ENCODE measurements around the gene MEIS1.

Gene MEIS1

DNA sequence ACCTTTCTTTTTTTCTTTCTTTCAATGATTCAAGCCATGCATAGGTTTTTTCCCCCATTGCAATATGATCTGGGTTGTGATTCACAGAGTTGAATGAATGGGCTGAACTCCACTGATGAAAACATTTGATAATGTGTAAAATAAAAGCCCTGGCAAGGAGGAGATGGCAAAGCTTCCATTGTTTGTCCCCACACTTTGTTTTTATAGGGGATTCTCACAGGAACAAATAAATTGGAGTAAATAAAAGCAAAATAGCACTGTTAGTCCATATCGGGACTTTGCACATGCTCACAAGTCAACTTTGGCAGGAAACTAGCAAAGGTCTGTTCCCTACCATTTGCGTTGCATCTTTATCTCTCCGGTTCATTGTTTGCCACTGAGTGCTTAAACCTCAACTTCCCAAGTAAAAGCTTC is 55.7 kb downstream of the MEIS1 start:
- Mint-ChIP-seq H3K4me1 (ENCODE audit: low read depth) (no peaks in the 10 kb centered on the region), H3K27me3 (ENCODE audit: low read depth) (no peaks in the 10 kb centered on the region), H3K4me3 (no peak overlapping the region), H3K27ac (no peak overlapping the region), H3K36me3 (ENCODE audit: low read depth) (no peaks in the 10 kb centered on the region), H3K9me3 (no peaks in the 10 kb centered on the region)

DNA sequence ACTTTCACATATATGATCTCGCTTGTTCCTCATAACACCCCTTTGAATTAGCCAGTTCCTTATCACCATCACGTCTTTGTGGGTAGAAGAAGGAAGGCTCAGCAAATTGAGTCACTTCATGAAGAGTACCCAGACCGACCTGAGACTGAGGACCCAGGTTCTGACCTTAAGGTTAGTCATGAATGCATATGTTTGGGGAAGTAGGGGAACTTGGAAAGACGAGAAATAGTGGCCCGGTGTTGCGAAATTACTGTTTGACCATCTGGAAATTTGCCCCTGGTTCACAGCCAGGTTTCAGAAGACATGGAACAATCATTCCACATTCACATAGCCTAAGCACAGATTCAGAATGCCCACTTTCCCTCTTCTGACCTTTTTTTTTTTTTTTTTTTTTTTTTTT is 59.8 kb downstream of the MEIS1 start:
- Mint-ChIP-seq H3K27me3 (ENCODE audit: low read depth) (no peaks in the 10 kb centered on the region), H3K4me3 (no peak overlapping the region), H3K27ac (no peak overlapping the region), H3K36me3 (ENCODE audit: low read depth) (no peaks in the 10 kb centered on the region), H3K9me3 (no peaks in the 10 kb centered on the region), H3K4me1 (ENCODE audit: low read depth) (no peaks in the 10 kb centered on the region)

DNA sequence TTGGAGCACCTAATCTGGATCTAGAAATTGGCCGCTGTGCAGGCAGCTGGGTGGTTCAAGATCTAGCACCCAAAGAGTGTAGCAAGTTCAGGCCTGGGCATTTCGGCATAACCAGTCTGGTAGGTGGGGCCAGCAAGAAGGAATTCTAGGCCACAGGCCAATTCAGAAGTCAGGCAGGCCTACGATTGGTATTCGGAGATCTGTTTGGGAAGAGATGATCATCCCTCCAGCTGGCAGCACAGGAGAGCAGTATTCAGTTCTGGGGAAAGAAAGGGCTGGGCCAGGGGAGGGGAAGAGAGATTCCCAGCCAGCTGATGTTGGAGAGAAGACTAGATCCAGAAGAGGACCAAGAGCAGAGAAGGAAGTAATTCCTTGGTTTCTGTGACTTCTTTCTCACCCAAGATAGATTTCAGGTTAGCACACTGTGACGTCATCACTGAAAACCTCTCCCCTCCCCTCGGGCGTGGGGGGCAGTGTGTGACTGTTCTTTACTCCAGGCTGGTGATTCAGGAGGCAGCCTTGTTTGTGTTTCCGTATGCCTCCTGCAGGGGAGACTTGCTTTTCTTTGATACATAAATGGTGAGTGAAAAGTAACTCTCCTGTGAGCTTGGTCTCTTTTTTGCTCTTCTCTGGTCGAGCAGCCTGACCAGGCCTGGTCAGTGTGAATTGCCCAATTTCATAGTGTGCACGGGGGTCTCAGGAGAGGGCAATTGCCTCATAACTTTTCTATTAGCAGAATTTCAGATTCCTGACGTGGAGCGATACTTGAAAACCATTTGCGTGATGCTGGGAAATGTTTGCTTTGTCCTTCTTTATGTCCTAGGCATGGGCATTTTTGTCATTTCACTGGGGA is 61.1 kb downstream of the MEIS1 start:
- Mint-ChIP-seq H3K4me1 (ENCODE audit: low read depth) (no peaks in the 10 kb centered on the region), H3K27ac (no peak overlapping the region), H3K36me3 (ENCODE audit: low read depth) (no peaks in the 10 kb centered on the region), H3K4me3 (no peak overlapping the region), H3K27me3 (ENCODE audit: low read depth) (no peaks in the 10 kb centered on the region), H3K9me3 (no peaks in the 10 kb centered on the region)

DNA sequence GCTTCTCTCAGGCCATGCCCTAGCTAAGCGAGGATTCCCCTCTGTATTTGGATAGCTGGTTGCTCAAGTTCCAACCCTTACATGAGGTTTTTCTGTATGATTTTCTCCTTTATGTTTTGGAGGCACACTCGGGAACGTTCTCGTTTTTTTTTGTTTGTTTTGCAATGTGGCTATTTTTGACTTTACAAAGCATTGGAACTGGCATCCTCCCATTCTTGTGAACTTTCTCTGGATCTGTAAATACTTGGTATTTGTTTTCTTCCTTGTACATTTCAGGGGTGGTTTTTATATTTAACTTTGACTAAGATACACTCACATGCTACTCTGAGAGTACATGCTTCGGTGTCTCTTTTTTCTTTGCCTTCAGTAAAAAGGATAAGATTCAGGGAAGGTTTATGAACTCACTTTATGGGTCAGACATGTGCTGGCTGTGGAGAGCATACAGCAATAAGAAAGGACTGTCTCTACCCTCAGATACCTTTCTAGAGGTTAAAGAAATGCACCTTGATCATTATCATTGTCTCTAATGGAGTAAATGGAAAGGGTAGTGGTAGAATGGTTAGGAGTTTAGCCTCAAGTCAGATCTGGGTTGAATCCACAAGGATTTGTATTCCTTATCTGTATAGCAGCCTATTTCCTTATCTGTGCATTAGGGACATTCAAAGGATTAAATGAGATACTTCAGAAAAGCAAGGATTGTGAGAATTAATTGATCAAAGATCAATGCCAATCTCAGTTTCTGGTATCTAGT is 61.9 kb downstream of the MEIS1 start:
- Mint-ChIP-seq H3K4me1 (ENCODE audit: low read depth) (no peaks in the 10 kb centered on the region), H3K36me3 (ENCODE audit: low read depth) (no peaks in the 10 kb centered on the region), H3K27ac (no peak overlapping the region), H3K9me3 (no peaks in the 10 kb centered on the region), H3K4me3 (no peak overlapping the region), H3K27me3 (ENCODE audit: low read depth) (no peaks in the 10 kb centered on the region)

DNA sequence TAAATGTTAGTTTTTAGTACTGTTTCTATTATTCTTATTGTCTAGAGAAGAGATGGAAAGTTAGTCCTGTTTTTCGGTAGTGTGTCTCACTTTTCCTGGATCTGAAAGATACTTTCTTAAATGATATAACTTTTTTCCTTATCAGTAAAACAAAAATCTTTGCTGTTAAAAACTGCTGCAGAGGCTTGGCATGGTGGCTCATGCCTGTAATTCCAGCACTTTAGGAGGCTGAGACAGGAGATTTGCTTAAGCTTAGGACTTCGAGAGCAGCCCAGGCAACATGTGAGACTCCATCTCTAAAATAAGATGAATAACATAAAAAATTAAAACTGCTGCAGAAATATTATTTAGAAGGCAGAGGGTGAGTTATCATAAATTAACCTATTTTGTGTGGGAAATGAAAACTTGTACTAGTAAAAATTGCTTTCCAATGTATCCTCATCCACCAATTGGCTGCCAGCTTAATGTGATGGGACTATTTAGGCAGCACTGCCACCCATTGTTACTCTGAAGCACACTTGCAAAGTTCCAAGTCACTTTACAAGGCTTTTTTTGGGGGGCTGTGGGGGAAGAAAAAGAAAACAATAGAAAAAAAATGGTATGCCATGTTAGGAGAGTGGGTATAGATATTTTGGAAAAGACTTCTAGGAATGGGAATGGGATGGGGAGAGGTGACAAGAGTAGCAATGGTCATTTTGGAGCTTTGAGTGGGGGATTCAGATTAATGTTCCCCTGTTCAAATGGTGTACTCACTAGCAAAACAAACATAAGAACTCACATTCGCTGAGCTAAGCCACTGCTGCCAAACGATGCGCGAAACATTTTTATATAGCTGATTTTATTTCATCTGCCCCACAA is 62.7 kb downstream of the MEIS1 start:
- Mint-ChIP-seq H3K27ac (no peak overlapping the region), H3K9me3 (no peaks in the 10 kb centered on the region)

DNA sequence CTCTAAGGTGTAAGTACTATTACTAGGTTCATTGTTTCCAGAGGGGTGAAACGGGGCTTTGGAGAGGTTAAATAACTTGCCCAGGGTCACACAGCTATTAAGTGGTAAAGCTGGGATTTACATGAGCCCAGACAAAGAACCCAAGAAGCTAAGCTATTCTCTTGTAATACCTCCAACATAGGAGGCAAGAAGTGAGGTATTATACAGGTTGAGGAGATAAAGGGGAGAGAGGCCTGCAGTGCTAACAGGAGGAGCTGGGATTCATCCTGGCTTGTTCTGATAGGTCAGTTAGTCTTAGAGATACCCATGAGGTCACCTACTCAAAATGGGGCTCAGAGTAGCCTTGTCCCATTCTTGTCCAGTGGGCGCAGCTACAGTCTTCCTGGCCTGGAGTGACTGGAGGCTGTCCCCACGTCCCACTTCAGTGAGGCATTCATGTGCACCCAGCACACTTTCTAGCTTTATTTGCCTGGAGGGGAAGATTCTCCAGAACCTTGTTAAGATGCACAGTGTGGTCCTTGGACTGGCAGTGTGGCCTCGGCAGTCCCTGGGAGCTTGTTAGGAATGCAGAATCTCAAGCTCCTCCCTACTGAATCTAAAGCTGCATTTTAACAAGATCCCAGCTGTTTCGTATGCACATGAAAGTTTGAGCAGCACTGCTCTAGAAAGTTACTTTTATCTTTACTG is 63.5 kb downstream of the MEIS1 start:
- H3K4me3 Mint-ChIP-seq = no peak overlapping the region
- H3K4me1 Mint-ChIP-seq (ENCODE audit: low read depth) = no peaks in the 10 kb centered on the region
- H3K27ac Mint-ChIP-seq = no peak overlapping the region
- no peaks in the 10 kb centered on the region for H3K27me3 Mint-ChIP-seq (ENCODE audit: low read depth)
- no peaks in the 10 kb centered on the region for H3K9me3 Mint-ChIP-seq
- H3K36me3 Mint-ChIP-seq (ENCODE audit: low read depth) = no peaks in the 10 kb centered on the region

More for the DNA sequence above, 62.7 kb downstream of the MEIS1 start:
- H3K4me3 Mint-ChIP-seq = no peak overlapping the region
- no peaks in the 10 kb centered on the region for H3K4me1 Mint-ChIP-seq (ENCODE audit: low read depth)
- H3K27me3 Mint-ChIP-seq (ENCODE audit: low read depth) = no peaks in the 10 kb centered on the region
- no peaks in the 10 kb centered on the region for H3K36me3 Mint-ChIP-seq (ENCODE audit: low read depth)

DNA sequence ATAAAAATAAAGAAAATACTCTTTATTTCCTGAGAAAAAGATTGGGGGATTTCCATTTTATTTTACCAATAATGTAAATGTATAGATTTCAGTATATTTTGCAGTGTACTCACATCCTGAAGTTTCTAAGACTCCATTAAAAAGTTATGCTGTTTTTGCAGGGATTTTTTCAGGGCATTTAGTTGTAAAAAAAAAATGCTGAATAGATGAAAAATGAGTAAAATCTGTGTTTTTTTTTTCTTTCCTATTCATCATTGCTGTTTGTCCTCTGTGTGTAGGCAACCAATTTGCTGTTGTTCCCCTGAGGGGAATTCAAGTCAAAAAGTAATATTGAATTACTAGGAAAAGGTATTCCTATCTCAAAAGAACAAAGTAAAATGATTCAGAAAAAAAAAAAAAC is 66.3 kb downstream of the MEIS1 start:
- no peaks in the 10 kb centered on the region for H3K27me3 Mint-ChIP-seq (ENCODE audit: low read depth)
- no peak overlapping the region for H3K27ac Mint-ChIP-seq
- no peak overlapping the region for H3K4me3 Mint-ChIP-seq
- H3K4me1 Mint-ChIP-seq (ENCODE audit: low read depth) = no peaks in the 10 kb centered on the region
- H3K36me3 Mint-ChIP-seq (ENCODE audit: low read depth) = no peaks in the 10 kb centered on the region
- H3K9me3 Mint-ChIP-seq = no peaks in the 10 kb centered on the region

DNA sequence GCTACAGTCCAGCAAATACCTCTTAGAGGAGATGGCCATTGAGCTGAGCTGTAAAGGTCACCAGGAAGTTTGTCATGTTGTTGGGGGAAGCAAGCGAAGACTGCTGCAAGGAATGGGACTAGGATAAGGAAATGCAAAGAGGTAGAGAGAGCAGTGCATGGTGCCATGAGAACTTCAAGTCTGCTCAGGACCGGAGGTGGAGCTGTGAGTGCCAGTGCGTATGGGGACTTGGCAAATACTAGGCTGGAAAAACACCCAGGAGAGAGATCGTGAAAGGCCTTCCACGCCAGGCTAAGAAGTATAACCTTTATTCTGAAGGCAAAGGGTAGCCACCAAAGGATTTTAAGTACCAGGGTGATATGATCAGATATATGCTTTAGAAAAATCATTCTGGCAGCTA is 71.3 kb downstream of the MEIS1 start:
- H3K36me3 Mint-ChIP-seq (ENCODE audit: low read depth) = no peaks in the 10 kb centered on the region
- H3K9me3 Mint-ChIP-seq = no peaks in the 10 kb centered on the region
- no peak overlapping the region for H3K27ac Mint-ChIP-seq
- peaks cover 3% of the 10 kb centered on the region for H3K27me3 Mint-ChIP-seq (ENCODE audit: low read depth)
- no peak overlapping the region for H3K4me3 Mint-ChIP-seq
- H3K4me1 Mint-ChIP-seq (ENCODE audit: low read depth) = no peaks in the 10 kb centered on the region

DNA sequence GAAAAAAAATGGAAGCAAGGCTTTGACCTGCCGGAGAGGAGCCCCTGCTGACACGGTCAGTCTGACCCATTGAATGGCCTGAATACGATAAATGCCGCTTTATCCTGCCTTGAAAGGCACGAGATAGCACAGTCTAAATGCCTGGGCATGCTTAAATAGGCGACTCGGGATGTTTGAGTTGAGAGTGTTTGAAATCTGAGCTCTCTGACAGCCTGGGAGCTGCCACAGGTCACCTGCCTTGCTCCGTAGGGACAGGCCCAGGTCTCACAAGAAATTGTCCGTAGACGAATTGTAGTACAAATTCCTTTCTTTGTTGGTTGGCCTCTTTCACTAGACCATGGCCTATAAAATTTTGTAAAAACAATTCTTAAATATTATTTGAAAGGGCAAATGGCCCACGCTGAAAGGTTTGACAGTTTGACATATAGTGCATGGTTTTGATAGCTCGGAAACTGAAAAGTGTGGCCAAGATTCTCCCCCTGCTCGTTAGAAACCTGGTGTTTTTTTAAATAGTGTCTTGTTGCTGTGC is 72.8 kb downstream of the MEIS1 start:
- no peaks in the 10 kb centered on the region for H3K9me3 Mint-ChIP-seq
- no peak overlapping the region for H3K4me3 Mint-ChIP-seq
- no peaks in the 10 kb centered on the region for H3K36me3 Mint-ChIP-seq (ENCODE audit: low read depth)
- H3K27me3 Mint-ChIP-seq (ENCODE audit: low read depth) = peaks cover 3% of the 10 kb centered on the region
- H3K4me1 Mint-ChIP-seq (ENCODE audit: low read depth) = no peaks in the 10 kb centered on the region
- no peak overlapping the region for H3K27ac Mint-ChIP-seq

DNA sequence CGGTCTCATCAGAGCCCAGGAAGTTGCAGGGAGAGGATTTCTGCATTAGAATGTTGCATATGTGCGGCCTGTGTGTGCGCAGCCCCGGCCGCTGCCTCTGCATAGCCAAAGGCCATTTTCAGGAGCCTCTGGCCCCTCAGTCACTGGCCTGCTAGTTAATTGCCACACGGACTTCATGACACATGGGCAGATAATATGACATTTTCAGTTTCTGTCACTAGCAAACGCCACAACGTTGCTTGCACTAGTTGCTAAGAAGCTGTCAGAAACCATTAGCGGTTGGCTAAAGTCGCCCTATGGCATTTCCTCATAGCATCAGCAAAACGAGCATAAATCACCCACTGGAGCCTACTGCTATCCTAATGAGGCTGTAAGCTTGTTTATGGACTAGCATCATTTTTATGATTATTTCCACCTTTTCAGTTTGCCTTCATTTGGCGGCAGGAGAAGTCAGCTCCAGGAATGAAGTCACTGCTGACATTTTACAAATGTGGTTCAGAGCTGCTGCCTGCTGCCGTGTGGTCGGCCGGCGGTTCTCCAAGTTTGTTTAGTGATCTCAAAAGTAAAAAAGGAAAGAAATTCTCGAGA is 73.7 kb downstream of the MEIS1 start:
- no peaks in the 10 kb centered on the region for H3K4me1 Mint-ChIP-seq (ENCODE audit: low read depth)
- no peak overlapping the region for H3K4me3 Mint-ChIP-seq
- no peaks in the 10 kb centered on the region for H3K9me3 Mint-ChIP-seq
- no peak overlapping the region for H3K27ac Mint-ChIP-seq
- peaks cover 3% of the 10 kb centered on the region for H3K27me3 Mint-ChIP-seq (ENCODE audit: low read depth)
- no peaks in the 10 kb centered on the region for H3K36me3 Mint-ChIP-seq (ENCODE audit: low read depth)

DNA sequence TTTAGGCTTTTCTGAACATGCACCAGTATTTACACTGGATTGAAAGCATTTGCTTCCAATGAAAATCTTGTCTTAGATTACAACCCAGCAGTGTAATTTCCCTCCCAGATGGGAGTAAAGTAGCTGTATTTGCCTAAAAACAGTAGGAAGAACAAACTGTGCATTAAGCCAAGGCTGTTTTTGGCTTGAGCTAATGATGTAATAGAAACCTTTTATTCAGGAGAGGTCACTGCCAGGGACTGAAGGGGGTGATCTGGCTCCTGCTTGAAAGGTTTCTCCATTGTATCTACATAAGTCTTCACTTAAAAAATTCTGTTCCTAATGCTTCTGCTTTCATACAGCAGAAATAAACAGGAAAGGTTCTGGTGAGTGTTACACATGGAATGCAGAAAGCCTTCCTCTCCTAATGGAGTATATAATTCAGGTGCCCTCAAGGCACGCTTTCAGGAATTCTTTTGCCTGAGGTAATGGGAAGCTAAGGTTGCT is 74.4 kb downstream of the MEIS1 start:
- Mint-ChIP-seq H3K27ac (no peak overlapping the region), H3K9me3 (no peaks in the 10 kb centered on the region), H3K27me3 (ENCODE audit: low read depth) (peaks cover 3% of the 10 kb centered on the region), H3K4me1 (ENCODE audit: low read depth) (no peaks in the 10 kb centered on the region), H3K36me3 (ENCODE audit: low read depth) (no peaks in the 10 kb centered on the region), H3K4me3 (no peak overlapping the region)

DNA sequence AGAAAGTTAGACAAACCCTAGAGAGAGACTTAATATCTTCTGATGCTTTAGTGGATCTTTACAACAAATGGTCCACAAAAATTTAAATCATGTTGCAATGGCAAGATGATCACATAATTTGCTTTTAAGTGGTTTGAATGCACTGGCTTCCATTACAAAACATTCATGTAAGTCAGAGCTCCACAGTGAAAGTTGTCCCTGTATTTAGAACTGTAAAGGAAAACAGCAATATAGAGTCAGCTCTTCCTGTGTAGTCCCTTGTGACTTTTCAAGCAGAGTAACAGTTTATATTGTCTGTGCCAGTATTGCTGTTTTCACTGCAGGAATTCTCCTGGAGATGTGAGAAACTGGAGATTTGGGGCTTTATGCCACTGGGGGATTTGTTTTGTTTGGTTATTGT is 77.7 kb downstream of the MEIS1 start:
- Mint-ChIP-seq H3K4me1 (ENCODE audit: low read depth) (no peaks in the 10 kb centered on the region), H3K27me3 (ENCODE audit: low read depth) (peaks cover 3% of the 10 kb centered on the region), H3K9me3 (no peaks in the 10 kb centered on the region)

DNA sequence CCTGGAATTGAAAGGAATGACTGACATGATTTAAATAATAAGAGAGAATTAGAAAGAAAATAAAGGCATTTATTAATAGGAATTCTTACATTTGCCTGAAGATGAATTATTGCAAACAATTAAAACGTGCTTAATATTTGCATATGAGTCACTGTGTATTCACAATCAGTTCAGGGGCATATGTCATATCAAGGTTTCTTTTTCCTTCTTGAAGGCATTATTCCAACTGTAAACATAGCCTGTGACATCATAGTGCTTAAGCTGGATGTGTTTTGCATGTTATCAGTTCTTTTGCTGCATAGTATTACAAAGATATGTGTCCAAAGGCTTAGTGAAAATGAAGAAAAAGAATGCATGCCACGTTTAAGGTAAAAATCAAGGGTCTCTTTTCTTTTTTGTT is 80.8 kb downstream of the MEIS1 start:
- Mint-ChIP-seq H3K4me1 (ENCODE audit: low read depth) (no peaks in the 10 kb centered on the region), H3K36me3 (ENCODE audit: low read depth) (no peaks in the 10 kb centered on the region), H3K27me3 (ENCODE audit: low read depth) (no peaks in the 10 kb centered on the region), H3K27ac (no peak overlapping the region), H3K4me3 (no peak overlapping the region), H3K9me3 (no peaks in the 10 kb centered on the region)

More for the DNA sequence above, 77.7 kb downstream of the MEIS1 start:
- no peak overlapping the region for H3K4me3 Mint-ChIP-seq
- no peaks in the 10 kb centered on the region for H3K36me3 Mint-ChIP-seq (ENCODE audit: low read depth)
- no peak overlapping the region for H3K27ac Mint-ChIP-seq

Measured in T-helper 1 cell treated with Interleukin-12 subunit alpha and Interleukin-12 subunit beta and Interleukin-4 antibody, amounts not matched to agents 30 μg/mL and 1 μg/mL, for 36 hours (primary cell).